H1 (cell line): ENCODE measurements around the gene CLDN3.

ENCODE experiments used
- ATF2 ChIP-seq: IDR thresholded peaks from 2 replicates; pipeline ENCODE4 v1.6.1; 2012; ENCODE audit warnings: low read length, inconsistent platforms
- CEBPB ChIP-seq: IDR thresholded peaks from 2 replicates; pipeline ENCODE4 v1.6.1; 2012; ENCODE audit warnings: low read depth, low read length
- POU5F1 ChIP-seq: IDR thresholded peaks from 2 replicates; pipeline ENCODE4 v1.6.1; 2011; ENCODE audit warnings: low read depth, mild to moderate bottlenecking, low read length, moderate library complexity
- SIRT6 ChIP-seq: IDR thresholded peaks from one replicate; pipeline ENCODE4 v1.7.1; 2012; ENCODE audit warnings: low read length, inconsistent platforms
- TF ChIP-seq, protein P1 (sequence below), 3 experiments: IDR thresholded peaks; 1 replicate in 2 of 3; 2 replicates in 1 of 3; pipeline versions ENCODE4 v1.5.1 to v1.6.1; 2011; ENCODE audit warnings: low read length in 3 of 3, mild to moderate bottlenecking in 3 of 3, inconsistent platforms in 2 of 3, low read depth in 1 of 3, moderate library complexity in 1 of 3; ENCODE audit not compliant: insufficient read depth in 1 of 3; ENCODE audit errors: control extremely low read depth in 1 of 3

DNA sequence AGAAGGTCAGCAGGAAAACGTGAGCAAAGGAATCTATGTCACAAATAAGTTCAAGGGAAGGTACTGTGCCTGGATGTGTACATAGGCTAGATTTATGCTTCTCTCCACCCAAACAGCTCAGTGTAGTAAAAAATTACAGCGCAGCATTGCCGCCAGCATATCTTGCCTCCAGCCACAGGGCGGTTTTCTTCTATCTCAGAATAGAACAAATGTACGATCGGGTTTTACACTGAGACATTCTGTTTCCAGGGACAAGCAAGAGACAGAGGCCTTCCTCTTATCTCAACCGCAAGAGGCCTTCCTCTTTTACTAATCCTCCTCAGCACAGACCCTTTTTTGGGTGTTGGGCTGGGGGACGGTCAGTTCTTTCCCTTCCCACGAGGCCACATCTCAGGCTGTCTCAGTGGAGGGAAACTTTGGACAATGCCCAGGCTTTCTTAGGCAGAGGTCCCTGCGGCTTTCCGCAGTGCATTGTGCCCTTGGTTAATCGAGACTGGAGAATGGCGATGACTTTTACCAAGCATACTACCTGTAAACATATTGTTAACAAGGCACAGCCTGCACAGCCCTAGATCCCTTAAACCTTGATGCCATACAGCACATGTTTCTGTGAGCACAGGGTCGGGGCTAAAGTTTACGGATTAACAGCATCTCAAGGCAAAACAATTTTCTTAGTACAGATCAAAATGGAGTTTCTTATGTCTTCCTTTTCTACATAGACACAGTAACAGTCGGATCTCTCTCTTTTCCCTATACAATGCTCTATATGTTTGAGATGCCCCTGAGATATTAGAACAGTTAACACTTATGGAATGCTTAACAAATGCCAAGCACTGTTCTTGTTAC lies 19.9 kb downstream of the CLDN3 start:
- TF ChIP-seq, protein P1, sequence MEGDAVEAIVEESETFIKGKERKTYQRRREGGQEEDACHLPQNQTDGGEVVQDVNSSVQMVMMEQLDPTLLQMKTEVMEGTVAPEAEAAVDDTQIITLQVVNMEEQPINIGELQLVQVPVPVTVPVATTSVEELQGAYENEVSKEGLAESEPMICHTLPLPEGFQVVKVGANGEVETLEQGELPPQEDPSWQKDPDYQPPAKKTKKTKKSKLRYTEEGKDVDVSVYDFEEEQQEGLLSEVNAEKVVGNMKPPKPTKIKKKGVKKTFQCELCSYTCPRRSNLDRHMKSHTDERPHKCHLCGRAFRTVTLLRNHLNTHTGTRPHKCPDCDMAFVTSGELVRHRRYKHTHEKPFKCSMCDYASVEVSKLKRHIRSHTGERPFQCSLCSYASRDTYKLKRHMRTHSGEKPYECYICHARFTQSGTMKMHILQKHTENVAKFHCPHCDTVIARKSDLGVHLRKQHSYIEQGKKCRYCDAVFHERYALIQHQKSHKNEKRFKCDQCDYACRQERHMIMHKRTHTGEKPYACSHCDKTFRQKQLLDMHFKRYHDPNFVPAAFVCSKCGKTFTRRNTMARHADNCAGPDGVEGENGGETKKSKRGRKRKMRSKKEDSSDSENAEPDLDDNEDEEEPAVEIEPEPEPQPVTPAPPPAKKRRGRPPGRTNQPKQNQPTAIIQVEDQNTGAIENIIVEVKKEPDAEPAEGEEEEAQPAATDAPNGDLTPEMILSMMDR (IDR thresholded peaks at IDR 0.05; ENCODE audit: control extremely low read depth in 1 of 3, insufficient read depth in 1 of 3, low read depth in 1 of 3, low read length in 3 of 3), result no peak
- no peak for TF ChIP-seq SIRT6
- no peak for TF ChIP-seq CEBPB
- no peak for TF ChIP-seq POU5F1
- no peak for TF ChIP-seq ATF2
